HepG2 (cell line): Measurements from ENCODE around the gene FANCM. TPM values are rescaled to one million over a fixed set of nuclear protein-coding genes. Genes with fewer than 3 reads are reported as not detected.
A peak's percentile ranks its signal among the peaks of the same experiment; 100 is the strongest.

Experiments used
- CREB3 ChIP-seq: sonication (generic); formaldehyde crosslinking; IDR thresholded peaks from 2 replicates; pipeline ENCODE4 v1.5.0; 2020; ENCODE audit warnings: missing genetic modification reagents
- CREM ChIP-seq, 2 experiments: sonication (generic) in 1 of 2; formaldehyde crosslinking in 1 of 2; IDR thresholded peaks; 2 replicates each; pipeline versions ENCODE4 v1.4.0 to v1.6.1; 2016 to 2020; ENCODE audit warnings: antibody characterized with exemption in 1 of 2, mild to moderate bottlenecking in 1 of 2, missing genetic modification reagents in 1 of 2
- FOXP1 ChIP-seq, 2 experiments: fragments of 450-650 bp in 1 of 2; IDR thresholded peaks; 2 replicates each; pipeline ENCODE4 v1.6.1; 2017 to 2018; ENCODE audit warnings: antibody characterized with exemption in 1 of 2
- GMEB1 ChIP-seq: sonication (generic); formaldehyde crosslinking; IDR thresholded peaks from 2 replicates; pipeline ENCODE4 v1.5.1; 2020; ENCODE audit warnings: missing genetic modification reagents, mild to moderate bottlenecking, borderline replicate concordance
- HBP1 ChIP-seq: IDR thresholded peaks from 2 replicates; pipeline ENCODE4 v1.6.1; 2016; ENCODE audit warnings: low read depth, control low read depth
- HMG20A ChIP-seq: IDR thresholded peaks from 2 replicates; pipeline ENCODE4 v1.6.1; 2016; ENCODE audit warnings: borderline replicate concordance
- MYNN ChIP-seq: sonication (generic); formaldehyde crosslinking; IDR thresholded peaks from 2 replicates; pipeline ENCODE4 v1.4.0; 2020; ENCODE audit warnings: mild to moderate bottlenecking, low read depth, missing genetic modification reagents
- SIN3B ChIP-seq: fragments of 150-350 bp; IDR thresholded peaks from 2 replicates; pipeline ENCODE4 v1.6.1; 2014; ENCODE audit warnings: low read length
- SIX1 ChIP-seq: sonication (generic); formaldehyde crosslinking; IDR thresholded peaks from 2 replicates; pipeline ENCODE4 v1.4.0; 2020; ENCODE audit warnings: missing genetic modification reagents, borderline replicate concordance
- SMC3 ChIP-seq: IDR thresholded peaks from 2 replicates; pipeline ENCODE4 v1.6.1; 2011; ENCODE audit warnings: low read length, improper control_type of control experiment
- ZNF12 ChIP-seq: sonication (generic); formaldehyde crosslinking; IDR thresholded peaks from 2 replicates; pipeline ENCODE4 v1.5.0; 2020; ENCODE audit warnings: missing genetic modification reagents
- ZNF543 ChIP-seq: sonication (generic); formaldehyde crosslinking; IDR thresholded peaks from 2 replicates; pipeline ENCODE4 v1.4.0; 2020; ENCODE audit warnings: mild to moderate bottlenecking, missing genetic modification reagents
- ZNF747 ChIP-seq: sonication (generic); formaldehyde crosslinking; IDR thresholded peaks from 2 replicates; pipeline ENCODE4 v1.8.1; 2023; ENCODE audit warnings: missing genetic modification reagents, mild to moderate bottlenecking, borderline replicate concordance
- ZNF83 ChIP-seq: sonication (generic); formaldehyde crosslinking; IDR thresholded peaks from 2 replicates; pipeline ENCODE4 v1.4.0; 2020; ENCODE audit warnings: missing genetic modification reagents, mild to moderate bottlenecking, borderline replicate concordance
- polyA plus RNA-seq, 8 experiments: library from polyadenylated mRNA; depleted of rRNA in 3 of 8; stranded (reverse) in 7 of 8; unstranded in 1 of 8; fragments of >200 nt; fragmentation: Illumina TruSeq in 4 of 8; extraction: Trizol in 4 of 8; gene quantifications; 2 replicates each; pipeline versions ENCODE4 v1.2.1 to v1.2.3, GENCODE V29; 2011 to 2016; ENCODE audit warnings: low read depth in 4 of 8, missing spikeins in 1 of 8, mixed read lengths in 1 of 8; ENCODE audit not compliant: insufficient read depth in 1 of 8
- total RNA-seq, 5 experiments: library from RNA; depleted of rRNA; stranded (reverse); fragments of >200 nt; fragmentation: Illumina TruSeq; extraction: Trizol; gene quantifications; 2 replicates each; pipeline ENCODE4 v1.2.3, GENCODE V29; 2016; ENCODE audit warnings: low read depth in 1 of 5
- TF ChIP-seq, protein P1 (sequence below): sonication (generic); formaldehyde crosslinking; IDR thresholded peaks from 2 replicates; pipeline ENCODE4 v1.4.0; 2020; ENCODE audit warnings: missing genetic modification reagents, borderline replicate concordance
- TF ChIP-seq, protein P2 (sequence below): sonication (generic); formaldehyde crosslinking; IDR thresholded peaks from 2 replicates; pipeline ENCODE4 v1.9.0; 2022; ENCODE audit warnings: missing genetic modification reagents, mild to moderate bottlenecking, borderline replicate concordance

FANCM gene
- total and polyA plus RNA-seq, 2 of the 13 experiments (the other 11 are each of a cell fraction or from before 2014, with no cell fraction given): 2.6 to 10.4 TPM

GRCh38 chr14:45135659-45136395 lies at the start of gene FANCM (continued):
- 0 out of 2 replicates have a peak, but pooled peaks have one; percentile 74 for TF ChIP-seq ZNF83 (CRISPR knock-in tag)
- peak; percentile 98 for TF ChIP-seq HBP1 (CRISPR knock-in tag)
- TF ChIP-seq HMG20A: 0 out of 2 replicates have a peak, but pooled peaks have one; percentile 6
- TF ChIP-seq CREM (IDR thresholded peaks at IDR 0.05): peak; percentile 72
- TF ChIP-seq CREM (CRISPR knock-in tag; IDR thresholded peaks at IDR 0.05): no peak
- TF ChIP-seq GMEB1 (CRISPR knock-in tag): peak; percentile 49; the same call in 1 of the 2 replicates
- TF ChIP-seq SIX1: no peak
- TF ChIP-seq ZNF747 (CRISPR knock-in tag): 0 out of 2 replicates have a peak, but pooled peaks have one; percentile 17
- no peak for TF ChIP-seq CREB3
- TF ChIP-seq ZNF543 (CRISPR knock-in tag): no peak
- TF ChIP-seq SMC3: no peak; the same call in 1 of the 2 replicates
- no peak for TF ChIP-seq FOXP1 (IDR thresholded peaks at IDR 0.05)
- TF ChIP-seq FOXP1 (CRISPR knock-in tag; IDR thresholded peaks at IDR 0.05): no peak
- TF ChIP-seq SIN3B: peak; percentile 99
- TF ChIP-seq, protein P1, sequence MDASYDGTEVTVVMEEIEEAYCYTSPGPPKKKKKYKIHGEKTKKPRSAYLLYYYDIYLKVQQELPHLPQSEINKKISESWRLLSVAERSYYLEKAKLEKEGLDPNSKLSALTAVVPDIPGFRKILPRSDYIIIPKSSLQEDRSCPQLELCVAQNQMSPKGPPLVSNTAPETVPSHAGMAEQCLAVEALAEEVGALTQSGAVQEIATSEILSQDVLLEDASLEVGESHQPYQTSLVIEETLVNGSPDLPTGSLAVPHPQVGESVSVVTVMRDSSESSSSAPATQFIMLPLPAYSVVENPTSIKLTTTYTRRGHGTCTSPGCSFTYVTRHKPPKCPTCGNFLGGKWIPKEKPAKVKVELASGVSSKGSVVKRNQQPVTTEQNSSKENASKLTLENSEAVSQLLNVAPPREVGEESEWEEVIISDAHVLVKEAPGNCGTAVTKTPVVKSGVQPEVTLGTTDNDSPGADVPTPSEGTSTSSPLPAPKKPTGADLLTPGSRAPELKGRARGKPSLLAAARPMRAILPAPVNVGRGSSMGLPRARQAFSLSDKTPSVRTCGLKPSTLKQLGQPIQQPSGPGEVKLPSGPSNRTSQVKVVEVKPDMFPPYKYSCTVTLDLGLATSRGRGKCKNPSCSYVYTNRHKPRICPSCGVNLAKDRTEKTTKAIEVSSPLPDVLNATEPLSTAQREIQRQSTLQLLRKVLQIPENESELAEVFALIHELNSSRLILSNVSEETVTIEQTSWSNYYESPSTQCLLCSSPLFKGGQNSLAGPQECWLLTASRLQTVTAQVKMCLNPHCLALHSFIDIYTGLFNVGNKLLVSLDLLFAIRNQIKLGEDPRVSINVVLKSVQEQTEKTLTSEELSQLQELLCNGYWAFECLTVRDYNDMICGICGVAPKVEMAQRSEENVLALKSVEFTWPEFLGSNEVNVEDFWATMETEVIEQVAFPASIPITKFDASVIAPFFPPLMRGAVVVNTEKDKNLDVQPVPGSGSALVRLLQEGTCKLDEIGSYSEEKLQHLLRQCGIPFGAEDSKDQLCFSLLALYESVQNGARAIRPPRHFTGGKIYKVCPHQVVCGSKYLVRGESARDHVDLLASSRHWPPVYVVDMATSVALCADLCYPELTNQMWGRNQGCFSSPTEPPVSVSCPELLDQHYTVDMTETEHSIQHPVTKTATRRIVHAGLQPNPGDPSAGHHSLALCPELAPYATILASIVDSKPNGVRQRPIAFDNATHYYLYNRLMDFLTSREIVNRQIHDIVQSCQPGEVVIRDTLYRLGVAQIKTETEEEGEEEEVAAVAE (CRISPR knock-in tag): peak; percentile 43; the same call in 1 of the 2 replicates
- no peak for TF ChIP-seq MYNN (CRISPR knock-in tag)
- TF ChIP-seq, protein P2, sequence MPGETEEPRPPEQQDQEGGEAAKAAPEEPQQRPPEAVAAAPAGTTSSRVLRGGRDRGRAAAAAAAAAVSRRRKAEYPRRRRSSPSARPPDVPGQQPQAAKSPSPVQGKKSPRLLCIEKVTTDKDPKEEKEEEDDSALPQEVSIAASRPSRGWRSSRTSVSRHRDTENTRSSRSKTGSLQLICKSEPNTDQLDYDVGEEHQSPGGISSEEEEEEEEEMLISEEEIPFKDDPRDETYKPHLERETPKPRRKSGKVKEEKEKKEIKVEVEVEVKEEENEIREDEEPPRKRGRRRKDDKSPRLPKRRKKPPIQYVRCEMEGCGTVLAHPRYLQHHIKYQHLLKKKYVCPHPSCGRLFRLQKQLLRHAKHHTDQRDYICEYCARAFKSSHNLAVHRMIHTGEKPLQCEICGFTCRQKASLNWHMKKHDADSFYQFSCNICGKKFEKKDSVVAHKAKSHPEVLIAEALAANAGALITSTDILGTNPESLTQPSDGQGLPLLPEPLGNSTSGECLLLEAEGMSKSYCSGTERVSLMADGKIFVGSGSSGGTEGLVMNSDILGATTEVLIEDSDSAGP (CRISPR knock-in tag): peak; percentile 45; the same call in 1 of the 2 replicates
- 0 out of 2 replicates have a peak, but pooled peaks have one; percentile 29 for TF ChIP-seq ZNF12 (CRISPR knock-in tag)
